Vagina (tissue), 2 donors: ENCODE results near the gene CCDC12.

Experiments
- CTCF ChIP-seq, 3 experiments: fragments of 450-650 bp in 2 of 3; fragments of 200-600 bp in 1 of 3; sonication (generic) in 1 of 3; IDR thresholded peaks; one replicate each; pipeline ENCODE4 v1.5.1; 2017 to 2019; ENCODE audit warnings: antibody characterized with exemption in 3 of 3, mild to moderate bottlenecking in 2 of 3, moderate library complexity in 2 of 3
- POLR2AphosphoS5 ChIP-seq, 2 donors: sonication (generic); formaldehyde crosslinking; IDR thresholded peaks; one replicate each; pipeline ENCODE4 v1.9.0; 2017; ENCODE audit warnings: antibody characterized with exemption in 2 of 2, mild to moderate bottlenecking in 2 of 2, low read depth in 1 of 2; ENCODE audit not compliant: insufficient read depth in 1 of 2

DNA sequence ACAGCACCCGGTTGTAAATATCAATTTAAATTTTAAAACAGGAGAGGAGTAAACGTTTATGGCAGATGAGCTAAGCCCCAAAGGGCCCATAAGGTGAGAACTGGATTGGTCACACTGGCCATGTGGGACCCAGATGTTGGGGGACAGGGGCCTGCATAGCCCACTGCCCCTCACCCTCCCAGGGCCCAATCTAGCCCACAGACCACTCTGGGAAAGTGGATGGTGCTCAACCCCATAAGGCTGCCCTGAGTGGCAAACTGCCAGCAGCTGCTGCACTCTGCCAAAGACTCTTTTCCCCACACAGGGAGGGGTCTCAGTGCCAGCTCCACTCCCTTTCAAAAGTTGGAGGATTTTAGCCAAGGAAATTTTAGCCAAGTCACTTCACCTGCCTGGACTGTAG, 42.5 kb downstream of the CCDC12 start:
- no peak for TF ChIP-seq POLR2AphosphoS5 (IDR thresholded peaks at IDR 0.05; ENCODE audit: insufficient read depth in 1 of 2, low read depth in 1 of 2)
- no peak for TF ChIP-seq CTCF (IDR thresholded peaks at IDR 0.05)
